Stimulated activated CD4-positive, alpha-beta T cell treated with anti-CD3 and anti-CD28 coated beads, Interleukin-2, amount 100 ng/mL, for 24 hours (primary cell): ENCODE results near the gene TRAPPC13.
"Not testable (repeated sequence)": the region's sequence is repeated elsewhere in the genome, so short reads cannot be mapped to it uniquely, and the experiment has no call there.

Experiments
- DNase-seq, 2 donors: peaks; one replicate each; pipeline ENCODE4 v3.0.0-alpha.2; 2020

TRAPPC13 gene

GRCh38 chr5:65624571-65625555, at the start of gene TRAPPC13, which contains the start of gene SHLD3:
Gene TRAPPC13 (plus strand): TSS chr5:65625027. CDS start chr5:65625061, 34 bp downstream.
Gene SHLD3 (plus strand): TSS chr5:65625027. CDS start chr5:65629588, 4,561 bp downstream.
- peak; percentile 70 to 82 for DNase-seq

- no peak for DNase-seq
Observed at GRCh38 chr5:65577141-65577540, 47.7 kb upstream of the TRAPPC13 start.

GRCh38 chr5:65588694-65589093, 36.1 kb upstream of the TRAPPC13 start:
- DNase-seq, result no peak

GRCh38 chr5:65601761-65602160, 23.1 kb upstream of the TRAPPC13 start:
- DNase-seq, result not testable (repeated sequence)

DNA sequence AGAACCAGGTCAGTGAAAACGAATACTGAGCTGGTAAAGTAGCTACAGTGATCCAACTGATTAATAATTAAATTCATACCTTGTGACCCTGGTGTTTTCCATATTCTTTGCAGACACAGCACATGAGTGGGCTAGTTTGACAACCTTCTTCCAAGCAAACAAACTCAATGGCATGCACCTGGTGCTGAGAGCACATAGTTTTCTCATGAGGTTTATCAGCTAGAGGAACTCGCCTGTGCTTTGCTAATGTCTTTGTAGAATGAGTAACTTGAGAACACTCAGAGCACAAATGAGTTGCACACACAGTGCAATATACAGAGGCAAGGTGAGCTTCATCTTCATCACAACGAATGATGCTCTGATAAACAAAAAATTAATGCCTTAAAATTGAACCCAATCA, 13.3 kb upstream of the TRAPPC13 start:
- DNase-seq, result no peak

GRCh38 chr5:65612298-65612907, 12.4 kb upstream of the TRAPPC13 start:
- DNase-seq, result no peak

GRCh38 chr5:65620021-65620420, 4.8 kb upstream of the TRAPPC13 start:
- DNase-seq, result no peak

DNA sequence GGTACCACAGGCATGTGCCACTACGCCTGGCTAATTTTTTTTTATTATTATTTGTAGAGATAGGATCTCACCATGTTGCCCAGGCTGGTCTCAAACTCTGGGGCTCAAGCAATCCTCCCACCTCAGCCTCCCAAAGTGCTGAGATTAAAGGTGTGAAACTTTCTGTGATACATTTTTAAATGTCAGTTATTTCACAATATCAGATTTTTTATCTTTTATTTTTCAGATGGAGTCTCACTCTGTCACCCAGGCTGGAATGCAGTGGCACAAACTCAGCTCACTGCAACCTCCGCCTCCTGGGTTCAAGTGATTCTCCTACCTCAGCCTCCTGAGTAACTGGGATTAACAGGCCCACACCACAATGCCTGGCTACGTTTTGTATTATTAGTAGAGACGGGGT, 2.9 kb upstream of the TRAPPC13 start:
- not testable (repeated sequence) for DNase-seq

DNA sequence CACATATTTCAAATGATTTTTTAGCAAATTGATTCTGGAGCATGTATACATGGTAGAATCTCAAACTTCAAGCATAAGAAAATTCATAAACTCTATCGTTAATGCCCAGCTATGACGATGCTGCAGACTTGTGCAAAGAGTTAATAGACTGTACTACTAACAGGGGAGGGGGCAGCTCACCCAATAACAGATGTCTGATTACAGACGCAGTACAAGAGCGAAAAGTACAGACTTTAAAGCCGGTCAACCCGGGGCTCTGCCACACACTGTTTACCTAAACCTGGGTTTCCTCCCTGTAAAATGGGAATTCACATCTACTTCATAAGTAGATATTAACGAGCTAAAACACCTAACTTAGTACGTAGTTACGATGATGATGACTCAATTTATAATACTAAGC, 1.3 kb upstream of the TRAPPC13 start:
- DNase-seq, result no peak

DNA sequence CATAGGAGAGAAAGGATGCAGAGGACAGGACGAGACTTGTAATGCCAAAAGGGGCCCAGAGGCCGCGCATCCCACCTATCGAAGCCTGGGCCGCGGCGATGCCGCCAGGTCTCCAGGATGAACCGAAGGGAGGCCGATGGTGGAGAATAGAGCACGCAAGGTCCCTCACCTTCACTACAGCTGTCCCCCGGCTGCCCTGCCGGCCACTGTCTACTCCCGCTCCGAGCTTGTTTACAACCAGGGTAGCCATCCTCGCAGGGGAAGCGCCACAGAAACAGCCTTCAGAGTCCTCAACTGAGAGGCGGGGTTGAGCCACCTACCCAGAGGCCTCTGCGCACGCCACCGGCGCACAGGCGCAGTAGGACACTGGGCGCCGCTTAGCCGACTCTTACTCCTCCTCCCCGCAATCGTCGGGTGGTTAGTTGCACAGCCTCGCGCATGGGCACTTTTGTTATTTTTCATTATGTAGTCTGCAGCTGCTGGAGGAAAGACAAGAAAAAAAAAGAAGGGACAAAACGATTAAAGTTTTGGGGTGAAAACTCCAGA, 729 bp upstream of the TRAPPC13 start, which contains the start of gene TRIM23:
TRIM23 (minus strand) TSS at position 309 of the 546 bp plus-strand sequence; CDS start at position 250, 59 bp downstream.
- DNase-seq, result peak; percentile 86 to 91

DNA sequence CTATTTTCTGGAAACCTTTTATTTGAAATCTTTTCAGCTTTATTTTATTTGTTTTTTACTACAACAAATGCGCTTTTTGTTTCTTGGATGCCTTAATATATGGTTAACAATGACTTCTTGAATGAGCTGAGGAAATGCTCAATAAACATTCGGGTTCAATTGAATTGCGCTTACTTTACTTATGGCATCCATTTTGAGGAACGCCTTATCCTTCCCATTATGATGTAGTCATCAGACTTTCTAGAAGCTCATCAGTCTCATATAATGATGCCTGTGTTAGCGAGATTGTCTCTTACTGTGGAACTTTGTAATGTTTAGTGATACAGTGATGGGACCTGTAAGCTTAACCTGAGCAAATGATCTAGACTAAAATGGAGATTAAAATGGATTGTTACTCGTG, 916 bp downstream of the TRAPPC13 start:
- no peak for DNase-seq

DNA sequence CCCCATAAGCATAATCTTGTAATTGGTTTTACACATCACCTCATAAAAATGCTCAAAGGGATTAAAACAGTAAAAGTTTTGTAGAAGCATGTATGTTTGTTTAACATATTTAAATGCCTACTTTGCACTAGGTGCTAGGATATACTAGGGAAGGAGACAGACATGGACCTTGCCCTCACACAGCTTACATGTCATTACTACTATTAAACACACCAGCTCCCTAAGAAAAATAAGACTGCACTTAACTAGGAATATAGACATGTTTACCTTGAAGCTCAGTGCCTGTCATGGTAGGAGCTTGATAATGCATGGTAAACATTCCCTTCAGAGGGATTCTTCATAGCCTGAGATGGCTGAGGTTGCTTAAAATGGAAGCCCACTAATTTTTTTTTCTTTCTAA, 6.2 kb downstream of the TRAPPC13 start:
- DNase-seq, result no peak

DNA sequence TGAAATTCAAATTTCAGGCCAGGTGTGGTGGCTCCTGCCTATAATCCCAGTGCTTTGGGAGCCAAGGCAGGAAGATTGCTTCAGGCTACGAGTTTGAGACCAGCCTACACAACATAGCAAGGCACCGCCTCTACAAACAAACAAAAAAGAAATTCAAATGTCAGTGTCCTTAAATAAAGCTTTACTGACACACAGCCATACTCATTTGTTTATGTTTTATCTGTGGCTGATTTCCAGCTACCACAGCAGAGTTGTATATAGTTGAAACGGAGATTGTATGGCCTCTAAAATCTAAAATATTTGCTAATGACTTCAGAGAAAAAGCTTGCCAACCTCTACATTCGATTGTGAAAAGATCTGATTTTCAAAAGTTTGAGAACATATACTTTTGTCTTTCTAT, 15.4 kb downstream of the TRAPPC13 start:
- DNase-seq, result no peak

DNA sequence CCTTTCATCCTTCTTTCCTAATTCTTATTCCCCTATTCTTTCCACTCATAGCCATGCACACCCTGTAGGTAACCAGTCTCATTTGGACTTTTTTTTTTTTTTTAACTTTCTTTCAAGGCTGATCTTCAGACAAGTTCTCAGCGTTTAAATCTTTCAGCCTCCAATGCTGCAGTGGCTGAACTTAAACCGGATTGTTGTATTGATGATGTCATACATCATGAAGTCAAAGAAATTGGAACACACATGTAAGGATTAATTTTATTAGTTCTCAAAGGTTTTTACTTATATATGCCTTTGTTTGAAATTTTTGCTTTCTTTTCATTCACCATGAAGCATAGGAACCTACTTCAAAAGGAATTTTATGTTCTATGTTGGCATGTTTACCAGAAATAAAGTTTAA, 22.1 kb downstream of the TRAPPC13 start:
- no peak for DNase-seq

DNA sequence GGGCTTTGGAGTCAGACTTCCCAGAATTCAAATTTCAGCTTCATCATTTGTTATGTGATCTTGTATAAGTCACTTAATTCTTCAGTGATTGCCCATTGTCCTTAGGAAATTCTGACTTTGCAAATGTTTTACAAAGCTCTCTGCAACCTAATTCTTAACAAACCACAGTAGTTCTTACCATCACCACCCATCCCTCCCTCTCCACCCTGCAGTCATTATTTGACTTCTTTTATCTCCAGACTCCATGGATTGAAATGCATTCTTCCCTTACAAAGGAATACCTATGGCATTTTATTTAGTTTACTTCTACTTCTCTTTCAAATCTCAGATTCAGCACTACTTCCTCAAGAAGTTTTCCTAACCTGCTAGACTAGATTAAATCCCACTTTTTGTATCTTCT, 23.1 kb downstream of the TRAPPC13 start:
- no peak for DNase-seq

GRCh38 chr5:65651144-65651543, 26.3 kb downstream of the TRAPPC13 start:
- no peak for DNase-seq

DNA sequence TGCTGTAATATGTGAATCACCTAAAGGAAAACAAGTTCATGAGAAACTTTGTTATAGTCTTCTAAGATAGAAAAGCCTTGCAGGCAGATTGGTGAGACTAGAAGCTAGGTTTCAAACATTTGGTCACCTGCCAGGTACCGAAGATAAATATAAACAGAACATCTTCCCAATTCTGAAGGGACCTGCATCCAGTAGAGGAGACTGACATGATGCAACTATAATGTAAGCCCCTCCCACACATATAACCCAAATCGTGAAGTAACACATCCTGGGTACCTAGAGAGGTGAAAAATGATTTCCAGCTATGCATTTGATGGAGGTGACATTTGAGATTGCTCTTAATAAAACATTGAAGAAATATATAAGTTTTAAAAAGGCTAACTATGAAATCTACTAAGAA, 29.9 kb downstream of the TRAPPC13 start:
- no peak for DNase-seq

DNA sequence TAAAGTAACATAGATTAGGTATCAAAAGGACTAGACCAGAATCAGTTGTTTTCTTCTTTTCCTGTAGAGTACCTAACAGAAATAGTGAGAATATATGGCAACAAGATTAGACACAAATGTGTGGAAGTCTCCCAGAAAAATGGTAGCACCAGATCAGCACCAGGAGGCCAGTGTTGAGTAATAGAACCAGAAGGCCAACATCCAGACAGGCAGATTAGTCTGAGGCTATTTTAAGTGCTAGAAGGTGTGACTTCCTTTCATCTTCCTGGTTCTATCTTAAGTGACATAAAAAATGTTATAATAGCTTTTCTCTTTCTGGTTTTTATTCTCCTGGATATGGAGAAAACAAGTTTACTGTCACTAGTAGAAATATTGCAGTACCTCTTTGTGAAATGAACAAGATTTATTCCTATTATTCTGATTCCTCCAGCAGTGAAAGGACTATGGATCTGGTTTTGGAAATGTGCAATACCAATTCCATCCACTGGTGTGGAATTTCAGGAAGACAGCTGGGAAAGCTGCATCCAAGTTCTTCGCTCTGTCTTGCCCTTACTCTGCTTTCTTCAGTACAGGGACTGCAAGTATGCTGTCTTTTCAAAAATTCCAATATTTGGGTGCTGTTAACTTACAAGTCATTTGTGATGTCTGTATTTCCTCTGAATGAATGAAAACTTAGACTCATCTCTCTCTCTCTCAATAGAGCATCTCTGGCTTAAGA, 39.1 kb downstream of the TRAPPC13 start:
- no peak for DNase-seq

DNA sequence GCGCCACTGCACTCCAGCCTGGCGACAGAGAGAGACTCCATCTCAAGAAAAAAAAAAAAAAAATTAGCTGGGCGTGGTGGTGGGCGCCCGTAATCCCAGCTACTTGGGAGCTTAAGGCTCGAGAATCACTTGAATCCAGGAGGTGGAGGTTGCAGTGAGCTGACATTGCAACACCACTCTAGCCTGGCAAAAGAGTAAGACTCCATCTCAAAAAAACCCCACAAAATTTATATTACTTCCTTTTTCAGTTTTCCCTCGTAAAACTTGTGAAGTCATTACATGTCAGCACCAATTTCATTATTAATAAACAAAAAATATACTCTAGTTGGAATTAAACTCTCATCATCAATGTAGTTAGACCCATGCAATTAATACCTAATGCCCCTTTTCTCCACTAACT, 43.9 kb downstream of the TRAPPC13 start:
- DNase-seq, result no peak

GRCh38 chr5:65672796-65673195, 48.0 kb downstream of the TRAPPC13 start:
- no peak for DNase-seq

DNA sequence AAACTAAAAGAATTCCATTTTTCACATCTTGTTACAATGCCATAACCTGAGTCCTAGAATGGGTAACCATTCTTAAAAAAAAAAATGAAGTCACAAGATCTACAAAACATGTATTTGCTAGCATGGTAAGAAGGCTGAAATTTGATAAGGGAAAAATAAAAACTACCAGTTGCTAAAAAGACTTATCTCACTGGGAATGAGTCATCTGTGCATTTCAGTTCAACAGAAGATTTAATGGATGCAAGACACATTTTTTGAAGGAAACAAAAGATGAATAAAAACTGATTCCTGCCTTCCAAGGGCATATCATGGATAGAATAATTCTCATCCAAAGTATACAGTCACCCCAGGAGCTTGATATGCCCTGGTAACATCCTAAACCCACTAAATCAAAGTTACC, 49.9 kb downstream of the TRAPPC13 start:
- DNase-seq, result no peak

DNA sequence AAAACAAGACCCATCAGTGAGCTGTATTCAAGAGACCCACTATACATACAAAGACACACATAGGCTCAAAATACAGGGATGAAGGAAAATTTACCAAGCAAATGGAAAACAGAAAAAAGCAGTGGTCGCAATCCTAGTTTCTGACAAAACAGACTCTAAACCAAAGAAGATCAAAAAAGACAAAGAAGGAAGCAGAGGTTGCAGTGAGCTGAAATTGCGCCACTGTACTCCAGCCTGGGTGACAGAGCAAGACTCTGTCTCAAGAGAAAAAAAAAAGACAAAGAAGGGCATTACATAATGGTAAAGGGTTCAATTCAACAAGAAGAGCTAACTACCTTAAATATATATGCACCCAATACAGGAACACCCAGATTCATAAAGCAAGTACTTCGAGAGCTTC, 51.2 kb downstream of the TRAPPC13 start:
- not testable (repeated sequence) for DNase-seq

GRCh38 chr5:65682148-65682547, 57.3 kb downstream of the TRAPPC13 start:
- DNase-seq, result no peak
